CD4-positive, alpha-beta T cell (primary cell): Measurements from ENCODE around the gene CCND1. TPM values are rescaled to one million over a fixed set of nuclear protein-coding genes. Genes with fewer than 3 reads are reported as not detected.

Experiments
- ATAC-seq: fragments of 200-7000 bp; cut with Tn5 transposase; one replicate; pipeline ENCODE4 v1.10.0; 2022; ENCODE audit warnings: mild to moderate bottlenecking; ENCODE audit not compliant: poor library complexity
- CTCF ChIA-PET: fragments of 350-600 bp; sonication (Branson Sonifier 250); formaldehyde crosslinking; loops from one replicate; lab custom pipeline; 2021; ENCODE audit warnings: antibody characterized with exemption, inconsistent platforms; lab: Charles Lee
- POLR2A ChIA-PET: fragments of 350-600 bp; sonication (Branson Sonifier 250); formaldehyde crosslinking; loops from one replicate; lab custom pipeline; 2021; ENCODE audit warnings: antibody characterized with exemption, inconsistent platforms; lab: Charles Lee
- DNase-seq, 14 experiments: peaks; one replicate each; pipeline ENCODE4 v3.0.0-alpha.2; 2013 to 2020; ENCODE audit warnings: mixed read lengths in 2 of 14
- H3K27ac ChIP-seq, 2 donors: one replicate each; pipeline versions ENCODE4 v1.5.1 to v1.7.0; 2013; ENCODE audit warnings: low read length in 2 of 2, low read depth in 1 of 2, mild to moderate bottlenecking in 1 of 2
- H3K27me3 ChIP-seq, 2 experiments: 1 replicate in 1 of 2; 2 replicates in 1 of 2; pipeline versions ENCODE4 v1.6.1 to v1.7.0; 2013; ENCODE audit warnings: low read length in 2 of 2, control low read depth in 1 of 2, mild to moderate bottlenecking in 1 of 2, moderate library complexity in 1 of 2; ENCODE audit not compliant: insufficient read depth in 2 of 2, control insufficient read depth in 1 of 2
- H3K36me3 ChIP-seq: one replicate; pipeline ENCODE4 v1.6.1; 2013; ENCODE audit warnings: low read length, control low read depth; ENCODE audit not compliant: insufficient read depth
- H3K4me1 ChIP-seq: one replicate; pipeline ENCODE4 v1.6.1; 2013; ENCODE audit warnings: low read length, control low read depth; ENCODE audit not compliant: insufficient read depth
- H3K4me3 ChIP-seq: one replicate; pipeline ENCODE4 v1.5.1; 2013; ENCODE audit warnings: mild to moderate bottlenecking, low read length, moderate library complexity
- H3K9me3 ChIP-seq, 2 experiments: 1 replicate in 1 of 2; 2 replicates in 1 of 2; pipeline versions ENCODE4 v1.6.1 to v1.7.0; 2013; ENCODE audit warnings: low read length in 2 of 2, mild to moderate bottlenecking in 2 of 2, control low read depth in 1 of 2, moderate library complexity in 1 of 2; ENCODE audit not compliant: control insufficient read depth in 1 of 2, insufficient read depth in 1 of 2
- H3K27ac Mint-ChIP-seq: one replicate; pipeline ENCODE4 v1.8.0; 2020; ENCODE audit warnings: mixed read lengths
- H3K27me3 Mint-ChIP-seq: one replicate; pipeline ENCODE4 v1.8.0; 2021; ENCODE audit warnings: mixed read lengths
- H3K36me3 Mint-ChIP-seq: one replicate; pipeline ENCODE4 v1.8.0; 2021; ENCODE audit warnings: low read depth, mixed read lengths
- H3K4me1 Mint-ChIP-seq: one replicate; pipeline ENCODE4 v1.8.0; 2021; ENCODE audit warnings: low read depth, mixed read lengths
- H3K4me3 Mint-ChIP-seq: one replicate; pipeline ENCODE4 v1.8.0; 2020; ENCODE audit warnings: mild to moderate bottlenecking, mixed read lengths
- H3K9me3 Mint-ChIP-seq: one replicate; pipeline ENCODE4 v1.8.0; 2020; ENCODE audit warnings: mixed read lengths
- intact Hi-C, 2 experiments: fragments of 100-400 bp; cut with DNase I in 1 of 2; cut with micrococcal nuclease in 1 of 2; formaldehyde crosslinking; loops; one replicate each; pipeline versions ENCODE4 v1.15.1 to v1.9.0; 2023 to 2025; cut with DNase I, micrococcal nuclease
- total RNA-seq, 174 experiments: library from RNA in 2 of 174; stranded (reverse) in 2 of 174; gene quantifications; one replicate each; pipeline ENCODE4 v1.2.3 and lab custom pipeline; 2021 to 2026
- TF ChIP-seq, protein P1 (sequence below): fragments of 200-600 bp; IDR thresholded peaks from one replicate; pipeline ENCODE4 v1.8.0; 2022; ENCODE audit warnings: antibody characterized with exemption, mild to moderate bottlenecking

The CCND1 gene
- total RNA-seq, 2 experiments from 2014 or later = 1.7 to 2.4 TPM

GRCh38 chr11:69671734-69672465, 30.9 kb downstream of the CCND1 start:
- H3K9me3 ChIP-seq = no peaks in the 10 kb centered on the region
- DNase-seq = no peak
- H3K36me3 ChIP-seq = peaks cover 49% of the 10 kb centered on the region
- H3K27me3 ChIP-seq = no peaks in the 10 kb centered on the region
- CTCF ChIA-PET = no interaction called here
- H3K9me3 Mint-ChIP-seq = no peaks in the 10 kb centered on the region
- intact Hi-C loops = loop anchor here in 1 of 2 experiments (5.0 to 10.0 kb wide), 4 partner anchors 600 to 917 kb away; partner anchors contain the start of genes IGHMBP2, MRPL21, PPFIA1 and TESMIN
- H3K36me3 Mint-ChIP-seq = peaks cover 59% of the 10 kb centered on the region
- peaks cover 38% of the 10 kb centered on the region for H3K4me1 Mint-ChIP-seq
- no peak for ATAC-seq
- H3K27ac Mint-ChIP-seq = peak overlapping the region; percentile 91
- H3K4me3 Mint-ChIP-seq = peak overlapping the region; percentile 74
- no peak overlapping the region for H3K27ac ChIP-seq
- TF ChIP-seq, protein P1, sequence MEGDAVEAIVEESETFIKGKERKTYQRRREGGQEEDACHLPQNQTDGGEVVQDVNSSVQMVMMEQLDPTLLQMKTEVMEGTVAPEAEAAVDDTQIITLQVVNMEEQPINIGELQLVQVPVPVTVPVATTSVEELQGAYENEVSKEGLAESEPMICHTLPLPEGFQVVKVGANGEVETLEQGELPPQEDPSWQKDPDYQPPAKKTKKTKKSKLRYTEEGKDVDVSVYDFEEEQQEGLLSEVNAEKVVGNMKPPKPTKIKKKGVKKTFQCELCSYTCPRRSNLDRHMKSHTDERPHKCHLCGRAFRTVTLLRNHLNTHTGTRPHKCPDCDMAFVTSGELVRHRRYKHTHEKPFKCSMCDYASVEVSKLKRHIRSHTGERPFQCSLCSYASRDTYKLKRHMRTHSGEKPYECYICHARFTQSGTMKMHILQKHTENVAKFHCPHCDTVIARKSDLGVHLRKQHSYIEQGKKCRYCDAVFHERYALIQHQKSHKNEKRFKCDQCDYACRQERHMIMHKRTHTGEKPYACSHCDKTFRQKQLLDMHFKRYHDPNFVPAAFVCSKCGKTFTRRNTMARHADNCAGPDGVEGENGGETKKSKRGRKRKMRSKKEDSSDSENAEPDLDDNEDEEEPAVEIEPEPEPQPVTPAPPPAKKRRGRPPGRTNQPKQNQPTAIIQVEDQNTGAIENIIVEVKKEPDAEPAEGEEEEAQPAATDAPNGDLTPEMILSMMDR = no peak
- no peak overlapping the region for H3K4me3 ChIP-seq
- no peaks in the 10 kb centered on the region for H3K27me3 Mint-ChIP-seq
- H3K4me1 ChIP-seq = peaks cover 32% of the 10 kb centered on the region
- POLR2A ChIA-PET = no interaction called here

DNA sequence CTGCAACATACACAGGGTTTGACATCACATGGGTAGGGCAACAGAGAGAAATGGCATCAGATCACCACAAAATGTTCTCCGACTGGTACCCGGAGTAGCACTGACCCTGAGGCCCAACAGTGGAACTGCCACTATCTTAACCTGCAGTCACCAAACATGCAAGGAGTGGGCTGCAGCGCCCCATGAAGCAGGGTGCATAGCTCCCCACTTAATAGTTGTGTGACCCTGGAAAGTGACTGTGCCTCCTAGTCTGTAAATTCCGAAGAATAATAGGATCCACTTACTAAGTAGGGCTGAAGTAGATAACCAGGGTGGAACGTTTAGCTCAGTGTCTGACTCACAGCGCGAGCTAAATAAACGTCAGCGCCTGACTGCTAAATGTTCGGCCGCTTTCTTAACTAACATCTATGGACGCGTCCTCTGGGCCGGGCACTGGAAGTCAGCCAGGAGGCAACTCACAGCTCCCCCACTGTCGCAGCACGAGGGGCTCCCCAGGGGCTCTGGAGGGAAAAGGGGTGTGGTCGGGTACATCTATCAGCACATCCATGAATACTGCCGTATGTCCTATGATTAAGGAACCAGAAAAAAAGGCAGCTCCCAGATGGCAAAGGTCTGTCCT, 33.4 kb downstream of the CCND1 start:
- H3K27me3 Mint-ChIP-seq = no peaks in the 10 kb centered on the region
- Histone ChIP-seq H3K27me3 (no peaks in the 10 kb centered on the region), H3K4me1 (peaks cover 32% of the 10 kb centered on the region), H3K4me3 (peak overlapping the region; percentile 65), H3K9me3 (no peaks in the 10 kb centered on the region), H3K36me3 (peaks cover 31% of the 10 kb centered on the region), H3K27ac (peak overlapping the region; percentile 25 to 80)
- no peaks in the 10 kb centered on the region for H3K9me3 Mint-ChIP-seq
- TF ChIP-seq, protein P1 = no peak
- H3K27ac Mint-ChIP-seq = peak overlapping the region; percentile 91
- POLR2A ChIA-PET = interaction anchor here (1.4 to 1.9 kb wide), 3 partner anchors 38 to 1214 kb away, joined by 4 to 11 read pairs (median 6); partner anchors contain the start of gene FADD
- H3K4me1 Mint-ChIP-seq = peaks cover 38% of the 10 kb centered on the region
- no peak for ATAC-seq
- peak overlapping the region; percentile 97 for H3K4me3 Mint-ChIP-seq
- H3K36me3 Mint-ChIP-seq = peaks cover 42% of the 10 kb centered on the region
- intact Hi-C loops = loop anchor here in 1 of 2 experiments (2.0 to 10.0 kb wide), 5 partner anchors 528 to 920 kb away; partner anchors contain the start of genes FADD, IGHMBP2, MRPL21 and PPFIA1
- CTCF ChIA-PET = interaction anchor here (1.5 to 2.1 kb wide), 3 partner anchors 31 to 572 kb away, joined by 4 to 6 read pairs (median 5); no protein-coding TSS in a partner anchor
- peak in 2 of 14 experiments; percentile 39 to 44 for DNase-seq

DNA sequence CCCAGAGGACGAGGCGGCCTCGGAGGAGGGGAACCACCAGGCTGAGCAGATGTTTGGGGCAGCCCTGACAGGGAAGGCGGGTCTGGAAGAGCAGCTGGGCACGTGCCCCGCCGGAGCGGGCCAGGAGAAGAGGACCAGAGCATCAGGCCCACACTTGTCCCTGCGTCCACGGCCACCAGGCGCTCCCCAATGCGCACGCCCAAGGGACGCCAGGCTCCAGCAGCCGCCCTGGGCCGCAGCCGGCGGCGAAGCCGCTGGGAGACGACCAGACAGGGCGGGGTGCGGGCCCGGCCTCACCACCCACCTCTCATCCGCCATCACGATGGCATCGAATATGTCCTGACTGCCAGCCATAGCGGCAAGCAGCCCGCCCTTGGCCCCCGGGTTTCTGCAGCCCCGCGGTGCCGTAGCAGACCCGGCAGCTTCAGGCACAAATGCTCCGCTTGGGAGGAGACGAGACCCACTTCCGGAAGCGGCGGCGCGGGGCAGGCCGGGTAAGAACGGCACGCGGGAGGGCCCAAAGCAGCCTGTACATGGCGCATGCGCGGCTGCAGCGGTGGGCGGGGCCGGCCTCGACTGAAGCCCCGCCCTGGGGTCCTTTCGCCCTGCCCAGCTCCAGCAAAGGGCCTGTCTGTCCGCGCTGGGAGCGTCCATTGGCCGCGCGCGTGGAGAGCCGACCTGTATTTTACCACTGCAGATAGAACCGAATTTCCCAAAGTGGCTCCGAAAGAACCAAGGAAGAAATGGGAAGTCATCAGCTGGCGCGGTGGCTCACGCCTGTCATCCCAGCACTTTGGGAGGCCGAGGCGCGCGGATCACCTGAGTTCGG, 34.1 kb downstream of the CCND1 start, which contains the start of gene LTO1:
LTO1 (minus strand) TSS at position 468 of the 829 bp plus-strand sequence; CDS start at position 354, 114 bp downstream.
- intact Hi-C loops = loop anchor here (1.0 to 10.0 kb wide), 7 partner anchors 378 to 1772 kb away; partner anchors contain the start of genes DHCR7 (in 1 of the 2), FADD (in 1 of the 2), IGHMBP2 (in 1 of the 2) and MRPL21 (in 1 of the 2)
- H3K4me1 ChIP-seq = peaks cover 32% of the 10 kb centered on the region
- ATAC-seq (peak; percentile 91), DNase-seq (peak; percentile 88 to 97 (median 94))
- Mint-ChIP-seq H3K27me3 (no peaks in the 10 kb centered on the region), H3K27ac (peak within 1 kb of the TSS; percentile 91), H3K4me3 (peak within 1 kb of the TSS; percentile 97), H3K36me3 (peaks cover 37% of the 10 kb centered on the region), H3K4me1 (peaks cover 37% of the 10 kb centered on the region), H3K9me3 (no peaks in the 10 kb centered on the region)
- CTCF ChIA-PET = interaction anchor here (1.3 to 2.1 kb wide), 4 partner anchors 13 to 573 kb away, joined by 4 to 6 read pairs (median 5); no protein-coding TSS in a partner anchor
- peak within 1 kb of the TSS; percentile 59 to 80 for H3K27ac ChIP-seq
- POLR2A ChIA-PET = interaction anchor here (1.1 to 1.9 kb wide), 4 partner anchors 9 to 1215 kb away, joined by 3 to 11 read pairs (median 5); partner anchors contain the start of gene FADD
- H3K9me3 ChIP-seq = no peaks in the 10 kb centered on the region
- TF ChIP-seq, protein P1 = no peak
- peak within 1 kb of the TSS; percentile 65 for H3K4me3 ChIP-seq
- no peaks in the 10 kb centered on the region for H3K27me3 ChIP-seq
- H3K36me3 ChIP-seq = peaks cover 25% of the 10 kb centered on the region
